ENCODE results near the gene ZNF333. TPM values are rescaled to one million over a fixed set of nuclear protein-coding genes. Genes with fewer than 3 reads are reported as not detected.
"Not testable (repeated sequence)": the region's sequence is repeated elsewhere in the genome, so short reads cannot be mapped to it uniquely, and the experiment has no call there.

The ZNF333 gene
- total RNA-seq, 1 donor from 2014 or later, result 15.0 TPM

GRCh38 chr19:14779151-14779550 is 89.3 kb downstream of the ZNF333 start:
- H3K36me3 Mint-ChIP-seq (ENCODE audit: low read depth), result no peaks in the 10 kb centered on the region
- no peaks in the 10 kb centered on the region for H3K9me3 Mint-ChIP-seq
- no peak overlapping the region for H3K27ac Mint-ChIP-seq
- H3K27me3 Mint-ChIP-seq, result peaks cover 23% of the 10 kb centered on the region
- DNase-seq, result no peak
- H3K4me1 Mint-ChIP-seq, result peaks cover 3% of the 10 kb centered on the region
- no peak overlapping the region for H3K4me3 Mint-ChIP-seq
- intact Hi-C loops (cut with micrococcal nuclease), result no loop called here

- DNase-seq; H3K27ac Mint-ChIP-seq; H3K4me3 Mint-ChIP-seq; H3K9me3 Mint-ChIP-seq; H3K36me3 Mint-ChIP-seq (ENCODE audit: low read depth): not testable (repeated sequence)
- Mint-ChIP-seq H3K4me1 (peaks cover 13% of the 10 kb centered on the region), H3K27me3 (peaks cover 21% of the 10 kb centered on the region)
- intact Hi-C loops (cut with micrococcal nuclease), result loop anchor here (10.0 kb wide), 1 partner anchor 206 kb away; the partner anchor contains the start of gene NDUFB7
Measured at GRCh38 chr19:14780622-14781225, 90.9 kb downstream of the ZNF333 start.

DNA sequence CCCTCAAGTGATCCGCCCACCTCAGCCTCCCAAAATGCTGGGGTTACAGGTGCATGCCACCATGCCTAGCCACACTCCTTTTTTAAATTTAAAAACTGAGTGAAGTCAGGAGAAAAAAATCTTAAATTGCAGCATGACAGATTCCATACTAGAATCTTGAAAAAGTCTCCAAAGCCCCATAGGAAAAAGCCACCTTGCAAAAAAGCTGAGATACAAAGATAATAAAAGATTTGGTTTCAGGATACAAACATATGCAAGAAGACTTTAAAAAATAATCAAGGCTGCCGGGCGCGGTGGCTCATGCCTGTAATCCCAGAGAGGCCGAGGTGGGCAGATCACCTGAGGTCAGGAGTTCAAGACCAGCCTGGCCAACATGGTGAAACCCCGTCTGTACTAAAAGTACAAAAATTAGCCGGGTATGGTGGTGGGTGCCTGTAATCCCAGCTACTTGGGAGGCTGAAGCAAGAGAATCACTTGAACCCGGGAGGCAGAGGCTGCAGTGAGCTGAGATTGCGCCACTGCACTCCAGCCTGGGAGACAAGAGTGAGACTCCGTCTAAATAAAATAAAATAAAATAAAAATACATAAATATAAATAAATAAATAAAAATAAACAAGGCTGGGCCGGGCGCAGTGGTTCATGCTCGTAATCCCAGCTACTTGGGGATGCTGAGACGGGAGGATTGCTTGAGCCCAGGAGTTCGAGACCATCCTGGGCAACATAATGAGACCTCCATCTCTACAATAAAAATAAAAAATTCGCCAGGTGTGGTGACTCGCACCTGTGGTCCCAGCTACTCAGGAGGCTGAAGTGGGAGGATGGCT is 92.1 kb downstream of the ZNF333 start:
- not testable (repeated sequence) for H3K27me3 Mint-ChIP-seq; H3K27ac Mint-ChIP-seq; H3K9me3 Mint-ChIP-seq; H3K36me3 Mint-ChIP-seq (ENCODE audit: low read depth); DNase-seq; H3K4me3 Mint-ChIP-seq
- intact Hi-C loops (cut with micrococcal nuclease), result loop anchor here (10.0 kb wide), 1 partner anchor 207 kb away; the partner anchor contains the start of gene NDUFB7
- H3K4me1 Mint-ChIP-seq, result peaks cover 12% of the 10 kb centered on the region

- no peaks in the 10 kb centered on the region for H3K36me3 Mint-ChIP-seq (ENCODE audit: low read depth)
- intact Hi-C loops (cut with micrococcal nuclease), result loop anchor here (10.0 kb wide), 1 partner anchor 208 kb away; the partner anchor contains the start of gene NDUFB7
- no peak overlapping the region for H3K4me3 Mint-ChIP-seq
- DNase-seq, result no peak
- H3K9me3 Mint-ChIP-seq, result no peaks in the 10 kb centered on the region
- peaks cover 5% of the 10 kb centered on the region for H3K27me3 Mint-ChIP-seq
- H3K4me1 Mint-ChIP-seq, result peaks cover 12% of the 10 kb centered on the region
- H3K27ac Mint-ChIP-seq, result no peak overlapping the region
Measured at GRCh38 chr19:14782626-14783409, 93.0 kb downstream of the ZNF333 start.

Other genes starting within 250 kb of the ZNF333 start
- gene PTGER1, start 214.7 kb upstream of the ZNF333 start, total RNA-seq, result 0.78 and 1.1 TPM in 2 replicates
- gene GIPC1, start 193.9 kb upstream of the ZNF333 start, total RNA-seq, result 39.9 and 40.1 TPM in 2 replicates
- 117 and 126 TPM in 2 replicates for gene DNAJB1, start 171.7 kb upstream of the ZNF333 start, total RNA-seq
- 108 and 119 TPM in 2 replicates for gene TECR, start 160.5 kb upstream of the ZNF333 start, total RNA-seq
- 129 and 132 TPM in 2 replicates for gene NDUFB7, start 118.0 kb upstream of the ZNF333 start, total RNA-seq
- not detected in 2 replicates for gene CLEC17A, start 107.0 kb upstream of the ZNF333 start, total RNA-seq
- gene ADGRE3, start 15.2 kb upstream of the ZNF333 start, total RNA-seq, result not detected in 2 replicates
- 1.8 and 2.8 TPM in 2 replicates for gene ADGRE2, start 88.5 kb downstream of the ZNF333 start, total RNA-seq
- not detected in 2 replicates for gene OR7A5, start 145.1 kb downstream of the ZNF333 start, total RNA-seq
- not detected in 2 replicates for gene OR7C1, start 145.1 kb downstream of the ZNF333 start, total RNA-seq
- gene OR7A10, start 158.9 kb downstream of the ZNF333 start, total RNA-seq, result not detected in 2 replicates
- gene OR7A17, start 196.1 kb downstream of the ZNF333 start, total RNA-seq, result not detected in 2 replicates